Kidney capillary endothelial cell (primary cell): Measurements from ENCODE around the gene EPHB1.

ENCODE experiments used
- DNase-seq: peaks from one replicate; pipeline ENCODE4 v3.0.0-alpha.2; 2018; ENCODE audit warnings: low spot score

The EPHB1 gene

DNA sequence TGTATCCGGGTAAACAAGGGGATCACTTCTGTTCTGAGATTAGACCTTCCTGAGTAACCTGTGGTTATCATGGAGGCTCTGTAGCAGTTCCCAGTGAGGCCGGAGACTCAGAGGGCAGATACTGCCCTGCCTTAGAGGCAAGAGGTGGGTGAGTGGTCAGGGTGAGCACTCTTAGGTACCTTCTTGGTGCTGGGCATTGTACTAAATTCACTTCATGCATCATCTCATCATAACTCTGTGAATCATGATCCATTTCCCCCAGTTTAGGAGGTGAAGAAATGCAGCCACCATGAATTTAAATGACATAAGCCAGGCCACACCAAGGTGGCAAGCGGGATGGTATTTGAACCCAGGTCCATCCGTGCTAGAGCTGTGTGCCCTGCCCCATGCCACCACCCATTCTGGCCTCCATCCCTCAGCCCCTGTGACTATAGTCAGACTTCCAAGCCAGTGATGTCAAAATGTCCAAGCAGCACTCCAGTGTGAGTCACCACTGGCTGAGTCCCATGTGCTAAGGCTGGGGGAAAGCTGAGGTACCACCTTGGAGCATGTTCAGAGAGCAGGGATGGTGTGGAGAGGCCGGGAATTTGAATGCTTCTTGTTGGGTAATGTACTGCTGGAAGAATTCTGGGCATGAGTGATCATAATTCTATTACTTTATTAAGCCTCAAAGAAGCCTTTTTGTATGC lies 88.8 kb downstream of the EPHB1 start:
- no peak for DNase-seq

- DNase-seq, result peak; percentile 24
Measured at GRCh38 chr3:134885877-134886621, 91.0 kb downstream of the EPHB1 start.

DNA sequence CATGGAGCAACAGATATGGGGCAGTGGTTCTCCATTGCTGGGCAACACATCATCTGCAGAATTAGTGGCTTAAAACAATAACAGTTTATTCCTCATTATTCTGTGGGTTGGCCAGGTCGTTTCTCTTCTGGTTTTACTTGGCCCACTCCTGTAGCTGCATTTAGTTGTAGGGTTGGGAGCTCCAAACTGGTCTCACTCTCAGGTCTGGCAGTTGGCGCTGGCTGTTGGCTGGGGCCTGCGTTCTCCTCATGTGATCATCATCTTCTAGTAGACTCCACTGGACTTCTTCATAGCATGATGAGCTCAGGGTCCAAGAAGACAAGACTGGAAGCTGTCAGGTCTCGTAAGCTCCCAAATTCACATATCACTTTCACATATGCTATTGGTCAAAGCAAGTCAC lies 91.9 kb downstream of the EPHB1 start:
- DNase-seq, result no peak

- DNase-seq, result no peak
Measured at GRCh38 chr3:134887536-134887935, 92.5 kb downstream of the EPHB1 start.

DNA sequence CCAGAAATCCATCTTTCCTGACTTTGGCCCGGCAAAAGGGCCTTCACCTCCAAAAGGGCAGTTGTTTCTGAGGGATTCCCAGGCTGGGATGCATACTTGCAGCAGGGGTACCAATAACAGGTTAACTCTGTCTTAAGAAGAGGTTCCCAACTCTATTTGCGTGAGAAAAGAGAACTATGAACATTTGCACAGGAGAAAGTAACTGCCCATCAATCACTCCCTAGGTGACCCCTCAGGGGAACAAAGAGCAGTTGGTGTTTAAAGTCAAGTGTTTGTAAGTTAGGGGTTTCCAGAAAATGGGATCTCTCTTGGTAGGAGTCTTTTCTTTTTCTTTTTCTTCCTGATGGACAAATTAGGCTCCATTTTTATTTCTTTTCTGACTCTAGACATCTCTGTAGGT lies 97.3 kb downstream of the EPHB1 start:
- DNase-seq, result no peak

GRCh38 chr3:134892761-134893160 lies 97.7 kb downstream of the EPHB1 start:
- no peak for DNase-seq

DNA sequence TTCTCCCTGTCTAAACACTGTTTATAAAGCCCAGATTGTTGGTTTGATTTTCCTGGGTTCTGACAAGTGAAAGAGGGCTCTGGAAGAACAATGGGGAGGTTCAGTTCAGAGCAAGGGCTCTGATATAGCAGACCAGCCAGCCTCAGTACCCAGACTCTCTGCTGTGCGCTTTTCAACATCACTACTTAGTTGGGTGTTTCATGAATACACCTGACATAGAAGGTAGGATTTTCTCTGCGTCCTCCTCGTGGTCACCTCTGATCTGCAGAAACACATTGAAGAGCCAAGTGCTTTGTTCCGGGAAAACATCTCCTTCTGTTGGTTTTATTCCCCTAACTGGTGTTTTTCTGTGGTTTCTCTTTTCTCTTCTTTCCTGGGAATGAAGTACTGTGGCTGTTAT lies 99.5 kb downstream of the EPHB1 start:
- DNase-seq, result no peak

- DNase-seq, result no peak
Measured at GRCh38 chr3:134895181-134895580, 100.1 kb downstream of the EPHB1 start.

DNA sequence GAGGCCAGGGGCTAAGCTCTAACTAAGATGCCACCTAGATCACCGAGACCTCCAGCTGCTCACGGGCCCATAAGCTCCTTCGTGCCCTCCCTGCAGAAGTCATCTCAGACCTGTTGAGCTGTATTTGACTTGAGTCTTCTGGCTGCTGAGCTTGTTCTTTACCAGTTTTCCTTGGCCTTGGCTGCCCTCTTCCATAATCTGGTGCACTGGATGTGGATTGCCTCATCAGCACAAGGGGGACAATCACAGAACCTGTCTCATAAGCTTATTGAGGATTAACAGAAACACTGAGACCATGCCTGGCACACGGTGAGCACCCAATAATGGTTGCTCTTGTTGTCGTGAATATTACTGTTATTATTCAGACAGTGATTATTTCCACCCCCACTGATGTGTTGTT lies 101.1 kb downstream of the EPHB1 start:
- DNase-seq, result no peak

DNA sequence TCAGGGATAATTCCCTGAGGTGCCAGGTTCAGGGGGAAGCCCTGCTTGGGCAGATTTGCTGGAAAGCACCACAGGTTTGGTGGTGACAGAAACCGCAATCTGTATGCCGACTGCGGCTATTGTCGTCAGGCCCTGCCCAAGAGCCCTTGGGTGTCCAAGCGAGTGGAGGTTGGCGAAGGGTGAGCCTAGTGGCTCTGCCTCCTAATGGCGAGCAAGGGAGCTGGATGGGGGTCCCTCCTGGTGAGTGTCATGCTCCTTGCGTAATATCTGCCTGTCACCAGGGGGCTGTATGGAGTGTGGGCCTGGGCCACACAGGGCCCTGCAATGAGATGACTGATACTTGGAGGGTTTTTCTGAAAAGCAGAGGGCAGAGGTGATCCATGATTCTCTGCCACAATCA lies 101.6 kb downstream of the EPHB1 start:
- no peak for DNase-seq

GRCh38 chr3:134897391-134898141 lies 102.5 kb downstream of the EPHB1 start:
- DNase-seq, result no peak

DNA sequence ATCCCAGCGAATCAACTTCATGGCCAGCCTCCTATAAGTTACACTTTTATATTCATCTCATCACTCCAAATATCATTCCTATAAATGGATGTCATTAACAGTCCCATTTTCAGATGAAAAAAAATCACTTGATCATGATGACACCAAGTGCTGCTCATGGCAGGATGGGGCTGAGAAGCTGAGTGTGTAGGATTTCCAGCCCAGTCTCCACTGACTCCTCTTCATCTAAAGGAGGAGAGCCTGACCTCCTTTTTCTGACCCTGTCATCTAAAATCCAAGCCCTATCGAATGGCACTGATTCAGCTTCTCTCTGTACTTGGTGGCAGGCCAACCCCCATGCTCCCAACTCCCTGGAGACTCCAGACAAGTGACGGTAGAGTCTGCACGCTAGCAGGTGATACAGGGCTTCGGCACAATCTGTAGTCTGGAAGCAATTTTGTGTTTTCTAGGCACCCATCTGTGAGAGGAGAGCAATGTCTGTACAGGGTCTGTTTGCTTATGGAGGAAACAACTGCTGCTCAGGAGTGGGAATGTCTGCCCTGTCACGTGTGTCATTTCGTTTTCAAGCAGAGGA lies 103.2 kb downstream of the EPHB1 start:
- no peak for DNase-seq

DNA sequence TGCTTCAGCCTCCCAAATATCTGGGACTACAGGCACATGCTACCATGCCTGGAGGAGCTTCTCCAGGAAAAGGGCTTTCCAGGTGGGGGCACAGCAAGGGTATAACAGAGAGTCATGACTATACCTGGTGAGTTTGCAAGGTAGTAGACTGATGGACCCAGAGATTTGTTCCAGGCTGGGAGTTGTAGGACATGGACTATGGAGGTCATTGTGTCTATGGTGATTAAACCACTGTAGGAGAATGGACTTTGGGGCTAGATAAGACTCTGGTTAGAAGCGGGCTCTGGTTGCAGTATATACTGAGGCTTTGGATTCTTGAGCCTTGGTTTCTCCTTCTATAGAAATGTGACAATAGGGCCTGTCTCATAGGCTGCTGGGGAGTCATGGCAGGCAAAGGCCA lies 104.7 kb downstream of the EPHB1 start:
- DNase-seq, result no peak

- DNase-seq, result no peak
Measured at GRCh38 chr3:134900482-134900881, 105.4 kb downstream of the EPHB1 start.

DNA sequence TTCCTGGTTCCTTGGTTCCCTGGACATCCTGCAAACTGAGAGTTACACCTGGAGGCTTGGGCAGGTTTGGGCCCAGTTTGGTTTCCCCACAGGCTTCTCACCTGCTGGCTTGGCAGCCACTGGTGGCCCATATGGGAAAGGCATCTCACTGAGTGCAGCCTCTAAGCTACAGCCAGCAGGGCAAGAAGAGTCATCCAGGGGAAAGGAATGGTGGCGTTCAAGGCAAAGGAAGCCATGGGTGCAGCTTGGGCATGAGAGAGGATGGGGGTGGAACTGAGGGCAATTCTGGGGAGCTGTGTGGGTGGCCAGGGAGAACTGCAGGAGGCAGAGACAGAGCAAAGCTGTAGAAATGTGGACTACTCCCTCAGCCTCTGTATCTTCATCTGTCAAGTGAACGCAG lies 106.4 kb downstream of the EPHB1 start:
- no peak for DNase-seq

DNA sequence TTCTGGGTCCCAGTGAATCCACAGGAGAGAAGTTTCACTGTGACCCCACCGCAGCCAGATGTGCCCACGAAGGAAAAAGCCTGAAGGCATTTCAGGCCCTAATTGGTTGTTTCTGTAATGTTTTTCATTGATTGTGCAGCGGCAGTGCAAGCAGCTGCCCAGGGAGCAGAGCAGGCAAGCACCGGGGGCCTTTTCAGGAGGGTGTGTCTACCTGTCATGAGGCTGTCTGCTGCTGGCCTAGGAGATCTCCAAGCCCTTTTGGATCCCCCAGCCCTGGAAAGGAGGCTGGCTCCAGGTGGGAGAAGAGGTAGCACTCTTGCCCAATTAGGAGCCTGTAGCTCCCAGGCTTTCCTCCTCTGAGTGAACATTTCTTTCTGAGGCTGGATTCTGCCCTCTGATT lies 108.8 kb downstream of the EPHB1 start:
- no peak for DNase-seq

- DNase-seq, result no peak
Measured at GRCh38 chr3:134904241-134904771, 109.2 kb downstream of the EPHB1 start.

GRCh38 chr3:134904776-134905646 lies 110.0 kb downstream of the EPHB1 start:
- no peak for DNase-seq

DNA sequence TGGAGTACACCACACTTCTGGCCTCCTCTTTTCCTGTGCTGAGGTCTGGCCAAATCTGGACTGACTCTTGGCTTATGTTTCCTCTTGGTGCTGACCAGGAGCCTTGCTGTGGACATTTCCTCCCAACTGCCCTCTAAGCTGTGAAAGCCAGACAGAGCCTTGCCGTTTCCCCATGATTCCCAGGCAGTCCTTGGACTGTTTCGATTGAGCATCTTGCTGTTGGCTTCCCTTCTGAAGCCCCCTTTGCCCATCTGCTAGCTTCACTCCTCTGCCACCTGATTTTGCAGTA lies 110.5 kb downstream of the EPHB1 start:
- no peak for DNase-seq

DNA sequence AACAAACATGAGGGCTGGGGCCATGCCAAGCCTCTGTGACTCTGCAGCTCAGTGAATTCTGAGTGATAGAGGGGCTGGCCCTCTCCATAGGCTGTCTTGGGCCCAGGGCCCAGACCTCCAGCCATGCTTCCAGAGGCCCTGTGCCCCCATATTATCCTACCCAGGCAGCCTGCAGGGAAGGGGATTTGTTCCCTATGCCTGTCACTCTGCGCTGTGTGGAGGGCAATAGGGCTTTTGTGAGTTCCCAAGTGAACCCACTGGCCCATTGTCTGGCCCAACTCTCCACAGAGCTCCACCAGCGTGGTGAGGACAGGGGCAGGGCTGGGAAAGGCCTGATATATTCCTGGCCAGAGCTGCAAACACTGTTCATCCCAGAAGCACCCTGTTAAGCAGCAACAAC lies 113.2 kb downstream of the EPHB1 start:
- DNase-seq, result no peak

- no peak for DNase-seq
Measured at GRCh38 chr3:134910026-134910425, 115.0 kb downstream of the EPHB1 start.
